NT2/D1 (cell line): ENCODE data around the gene SLC9A9.

Experiments
- YY1 ChIP-seq: IDR thresholded peaks from 2 replicates; pipeline ENCODE4 v1.6.1; 2011; ENCODE audit not compliant: insufficient read length, insufficient read depth
- ZNF274 ChIP-seq: IDR thresholded peaks from 2 replicates; pipeline ENCODE4 v1.6.1; 2011; ENCODE audit warnings: mild to moderate bottlenecking, low read depth, low read length

DNA sequence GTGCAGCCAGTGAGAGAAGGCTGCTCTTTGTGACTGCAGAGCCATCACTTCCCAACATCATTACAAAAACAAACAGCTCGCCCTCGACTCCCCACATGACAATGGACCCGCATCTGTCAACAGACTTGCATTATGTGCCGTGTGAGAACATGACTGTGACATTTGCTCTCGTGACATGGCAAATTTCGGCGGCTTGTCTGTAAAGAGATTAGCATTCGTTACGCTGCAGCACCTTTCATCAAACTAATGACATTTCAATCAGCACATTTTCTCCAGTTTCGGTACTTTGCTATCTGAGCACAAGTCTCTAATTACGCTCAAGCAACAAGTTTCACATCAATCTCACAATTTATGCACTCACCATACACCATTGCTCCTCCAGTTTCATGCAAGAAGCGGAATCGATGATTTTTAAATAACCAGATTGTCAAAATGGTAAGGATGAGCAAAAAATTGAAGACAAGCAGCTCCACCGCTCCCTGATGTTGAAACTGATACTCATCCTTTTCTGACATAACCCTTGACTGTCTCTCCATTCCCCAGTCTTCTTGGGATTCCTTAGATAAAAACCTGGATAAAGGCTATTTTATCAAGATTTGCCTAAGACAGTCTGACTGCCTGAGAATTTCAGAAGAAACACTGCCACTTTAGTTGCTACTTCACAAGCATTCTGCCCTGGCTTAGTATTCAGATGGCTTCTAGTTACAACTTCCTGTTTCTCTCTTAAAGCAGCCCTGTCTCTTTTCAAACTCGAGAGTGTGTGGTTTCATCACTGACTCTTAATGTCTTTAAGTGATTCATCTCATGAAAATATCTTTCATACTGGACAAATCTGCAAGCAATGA lies at the start of gene SLC9A9:
- TF ChIP-seq ZNF274 (no peak), YY1 (no peak)
